A673 (cell line): ENCODE measurements around the gene KICS2. TPM values are rescaled to one million over a fixed set of nuclear protein-coding genes. Genes with fewer than 3 reads are reported as not detected.

Experiments
- BruUV-seq: library from RNA; stranded (reverse); fragments of 400-500 nt; replicated peaks from 2 replicates; lab custom pipeline; 2021; lab: Mats Ljungman, UMichigan
- CTCF ChIA-PET: fragments of 300-600 bp; sonication (Branson Sonifier 250); formaldehyde crosslinking; loops from one replicate; lab custom pipeline; 2022; ENCODE audit warnings: antibody characterized with exemption; lab: Charles Lee
- POLR2A ChIA-PET: fragments of 300-600 bp; sonication (Branson Sonifier 250); formaldehyde crosslinking; loops from one replicate; lab custom pipeline; 2022; ENCODE audit warnings: antibody characterized with exemption; ENCODE audit not compliant: low non-redundant PET; lab: Charles Lee
- DNase-seq: peaks from one replicate; pipeline ENCODE4 v3.0.0-alpha.2; 2015; ENCODE audit warnings: low spot score
- H3K27ac ChIP-seq: fragments of 200-600 bp; sonication (generic); 2 replicates; pipeline ENCODE4 v1.5.1; 2016; ENCODE audit warnings: mixed run types, low read depth, mild to moderate bottlenecking, mixed read lengths, antibody characterized with exemption, low read length; ENCODE audit not compliant: poor library complexity, severe bottlenecking
- H3K27me3 ChIP-seq: fragments of 200-600 bp; sonication (generic); replicated peaks from 2 replicates; pipeline ENCODE4 v1.6.1; 2017; ENCODE audit warnings: mixed run types, low read depth, mild to moderate bottlenecking, mixed read lengths, antibody characterized with exemption, low read length; ENCODE audit not compliant: insufficient read depth, poor library complexity
- H3K36me3 ChIP-seq: fragments of 200-600 bp; sonication (generic); 2 replicates; pipeline ENCODE4 v1.6.1; 2016; ENCODE audit warnings: mixed run types, mild to moderate bottlenecking, mixed read lengths, antibody characterized with exemption, low read length; ENCODE audit not compliant: insufficient read depth, poor library complexity, severe bottlenecking
- H3K4me1 ChIP-seq: fragments of 200-600 bp; sonication (generic); 2 replicates; pipeline ENCODE4 v1.6.1; 2017; ENCODE audit warnings: mixed run types, mild to moderate bottlenecking, mixed read lengths, antibody characterized with exemption, low read length; ENCODE audit not compliant: insufficient read depth, poor library complexity, severe bottlenecking
- H3K4me3 ChIP-seq: fragments of 200-600 bp; sonication (generic); 2 replicates; pipeline ENCODE4 v1.5.1; 2016; ENCODE audit warnings: low read depth, mixed run types, mild to moderate bottlenecking, mixed read lengths, low read length; ENCODE audit not compliant: poor library complexity, severe bottlenecking
- H3K9me3 ChIP-seq: fragments of 200-600 bp; sonication (generic); 2 replicates; pipeline ENCODE4 v1.6.1; 2016; ENCODE audit warnings: mixed run types, low read depth, mild to moderate bottlenecking, mixed read lengths, antibody characterized with exemption, low read length; ENCODE audit not compliant: poor library complexity, severe bottlenecking
- CTCF ChIP-seq: fragments of 300-800, 200-600 bp; sonication (generic); conservative IDR thresholded peaks from 2 replicates; pipeline ENCODE4 v1.5.1; 2017; ENCODE audit warnings: low read depth, mild to moderate bottlenecking, antibody characterized with exemption, low read length, moderate library complexity, mixed read lengths
- EZH2 ChIP-seq: fragments of 200-600 bp; sonication (generic); IDR thresholded peaks from 2 replicates; pipeline ENCODE4 v1.6.1; 2017; ENCODE audit warnings: borderline replicate concordance, low read depth, mild to moderate bottlenecking, mixed read lengths, antibody characterized with exemption, low read length; ENCODE audit not compliant: poor library complexity, severe bottlenecking
- intact Hi-C: fragments of 100-400 bp; cut with micrococcal nuclease; formaldehyde crosslinking; loops from one replicate; pipeline ENCODE4 v1.10.0; 2022; ENCODE audit not compliant: unreplicated experiment
- total RNA-seq: library from RNA; stranded (reverse); gene quantifications from 2 replicates; pipeline ENCODE4 v1.2.3, GENCODE V29; 2021

Gene KICS2
- total RNA-seq, 1 experiment from 2014 or later, result 14.0 TPM

- Histone ChIP-seq H3K27me3 (no peaks in the 10 kb centered on the region), H3K4me1 (no peaks in the 10 kb centered on the region), H3K4me3 (no peak overlapping the region), H3K36me3 (no peaks in the 10 kb centered on the region), H3K27ac (no peak overlapping the region), H3K9me3 (no peaks in the 10 kb centered on the region)
- CTCF ChIA-PET, result no interaction called here
- DNase-seq, result no peak
- TF ChIP-seq CTCF (no peak), EZH2 (no peak)
- intact Hi-C loops, result loop anchor here (5.0 kb wide), 1 partner anchor 124 kb away; the partner anchor contains the start of gene C12orf56
- BruUV-seq, result no TSS peak
- POLR2A ChIA-PET, result no interaction called here
These were observed 46.3 kb upstream of the KICS2 start for GRCh38 chr12:64268409-64268808.

GRCh38 chr12:64265839-64266238 lies 43.7 kb upstream of the KICS2 start:
- no peak for TF ChIP-seq EZH2
- TF ChIP-seq CTCF, result no peak
- BruUV-seq, result no TSS peak
- DNase-seq, result no peak
- CTCF ChIA-PET, result no interaction called here
- intact Hi-C loops, result loop anchor here (5.0 kb wide), 1 partner anchor 126 kb away; the partner anchor contains the start of gene C12orf56
- POLR2A ChIA-PET, result no interaction called here
- Histone ChIP-seq H3K4me1 (no peaks in the 10 kb centered on the region), H3K9me3 (no peaks in the 10 kb centered on the region), H3K27ac (no peak overlapping the region), H3K27me3 (no peaks in the 10 kb centered on the region), H3K36me3 (no peaks in the 10 kb centered on the region), H3K4me3 (no peak overlapping the region)

GRCh38 chr12:64261813-64262212 lies 39.7 kb upstream of the KICS2 start:
- ChIA-PET CTCF (no interaction called here), POLR2A (no interaction called here)
- no TSS peak for BruUV-seq
- Histone ChIP-seq H3K27me3 (no peaks in the 10 kb centered on the region), H3K9me3 (no peaks in the 10 kb centered on the region), H3K4me1 (no peaks in the 10 kb centered on the region), H3K4me3 (no peak overlapping the region), H3K27ac (no peak overlapping the region), H3K36me3 (no peaks in the 10 kb centered on the region)
- no peak for DNase-seq
- intact Hi-C loops, result no loop called here
- TF ChIP-seq CTCF, result no peak
- no peak for TF ChIP-seq EZH2
